HEK293 (cell line): ENCODE measurements around the gene RIC3.

Experiments
- CTCF ChIA-PET: fragments of 350-600 bp; formaldehyde crosslinking; extraction: SDS; loops from one replicate; lab custom pipeline; 2021; ENCODE audit warnings: antibody characterized with exemption; lab: Yijun Ruan, JAX
- POLR2A ChIA-PET: fragments of 300-600 bp; formaldehyde crosslinking; extraction: SDS; loops from one replicate; lab custom pipeline; 2020; ENCODE audit warnings: antibody characterized with exemption, inconsistent platforms; lab: Yijun Ruan, JAX
- H3K27ac ChIP-seq: fragments of 200-500 bp; sonication (Bioruptor generic); 2 replicates; pipeline ENCODE4 v1.5.1; 2014; ENCODE audit warnings: low read depth, low read length, control low read depth, inconsistent platforms; ENCODE audit errors: extremely low read depth
- H3K36me3 ChIP-seq, 2 experiments: fragments of 200-500 bp in 1 of 2; sonication (Bioruptor generic) in 1 of 2; 1 replicate in 1 of 2; 2 replicates in 1 of 2; pipeline ENCODE4 v1.5.1; 2014 to 2017; ENCODE audit warnings: inconsistent platforms in 2 of 2, low read length in 2 of 2; ENCODE audit not compliant: control insufficient read depth in 2 of 2, insufficient read depth in 1 of 2
- H3K4me1 ChIP-seq: fragments of 200-500 bp; sonication (Bioruptor generic); 2 replicates; pipeline ENCODE4 v1.5.1; 2014; ENCODE audit warnings: mild to moderate bottlenecking, low read length, inconsistent platforms; ENCODE audit not compliant: control insufficient read depth, insufficient read depth
- H3K4me3 ChIP-seq: 2 replicates; pipeline ENCODE4 v1.5.1; 2011; ENCODE audit warnings: low read depth, mild to moderate bottlenecking, control low read depth, low read length, moderate library complexity
- H3K9me3 ChIP-seq: fragments of 200-500 bp; sonication (Bioruptor generic); 2 replicates; pipeline ENCODE4 v1.5.1; 2014; ENCODE audit warnings: low read depth, low read length, inconsistent platforms; ENCODE audit not compliant: control insufficient read depth, insufficient read depth
- AEBP2 ChIP-seq: fragments of 450-650 bp; formaldehyde crosslinking; IDR thresholded peaks from 2 replicates; pipeline ENCODE4 v1.5.1; 2016; ENCODE audit warnings: missing biosample characterization, missing genetic modification characterization, borderline replicate concordance
- KLF16 ChIP-seq: fragments of 450-650 bp; formaldehyde crosslinking; IDR thresholded peaks from 2 replicates; pipeline ENCODE4 v1.5.1; 2017; ENCODE audit warnings: missing biosample characterization, missing genetic modification characterization
- KLF8 ChIP-seq: fragments of 450-650 bp; formaldehyde crosslinking; IDR thresholded peaks from 2 replicates; pipeline ENCODE4 v1.5.1; 2016; ENCODE audit warnings: missing biosample characterization, missing genetic modification characterization
- OVOL3 ChIP-seq: fragments of 450-650 bp; formaldehyde crosslinking; IDR thresholded peaks from 2 replicates; pipeline ENCODE4 v1.5.1; 2016; ENCODE audit warnings: missing biosample characterization, missing genetic modification characterization
- SCRT2 ChIP-seq: fragments of 450-650 bp; formaldehyde crosslinking; IDR thresholded peaks from 2 replicates; pipeline ENCODE4 v1.5.1; 2016; ENCODE audit warnings: missing biosample characterization, missing genetic modification characterization
- ZNF10 ChIP-seq: fragments of 450-650 bp; formaldehyde crosslinking; IDR thresholded peaks from 2 replicates; pipeline ENCODE4 v1.5.1; 2017; ENCODE audit warnings: missing biosample characterization, missing genetic modification characterization
- ZNF112 ChIP-seq: fragments of 450-650 bp; formaldehyde crosslinking; IDR thresholded peaks from 2 replicates; pipeline ENCODE4 v1.5.0; 2017; ENCODE audit warnings: missing biosample characterization, missing genetic modification characterization
- ZNF223 ChIP-seq: fragments of 450-650 bp; formaldehyde crosslinking; IDR thresholded peaks from 2 replicates; pipeline ENCODE4 v1.5.1; 2016; ENCODE audit warnings: missing biosample characterization, missing genetic modification characterization
- ZNF239 ChIP-seq: fragments of 450-650 bp; formaldehyde crosslinking; IDR thresholded peaks from 2 replicates; pipeline ENCODE4 v1.5.1; 2016; ENCODE audit warnings: missing biosample characterization, missing genetic modification characterization
- ZNF292 ChIP-seq: fragments of 450-650 bp; formaldehyde crosslinking; IDR thresholded peaks from 2 replicates; pipeline ENCODE4 v1.5.1; 2016; ENCODE audit warnings: low read depth, missing biosample characterization, missing genetic modification characterization, borderline replicate concordance
- ZNF335 ChIP-seq: fragments of 450-650 bp; formaldehyde crosslinking; conservative IDR thresholded peaks from 2 replicates; pipeline ENCODE4 v1.5.1; 2016; ENCODE audit warnings: missing biosample characterization, missing genetic modification characterization
- ZNF391 ChIP-seq: fragments of 450-650 bp; formaldehyde crosslinking; IDR thresholded peaks from 2 replicates; pipeline ENCODE4 v1.5.1; 2016; ENCODE audit warnings: low read depth, missing biosample characterization, missing genetic modification characterization, borderline replicate concordance
- ZNF394 ChIP-seq: fragments of 450-650 bp; formaldehyde crosslinking; IDR thresholded peaks from 2 replicates; pipeline ENCODE4 v1.5.1; 2016; ENCODE audit warnings: missing biosample characterization, missing genetic modification characterization, mild to moderate bottlenecking, moderate library complexity, borderline replicate concordance
- ZNF416 ChIP-seq: fragments of 450-650 bp; formaldehyde crosslinking; IDR thresholded peaks from 2 replicates; pipeline ENCODE4 v1.5.1; 2016; ENCODE audit warnings: missing biosample characterization, missing genetic modification characterization
- ZNF48 ChIP-seq: fragments of 450-650 bp; formaldehyde crosslinking; IDR thresholded peaks from 2 replicates; pipeline ENCODE4 v1.5.1; 2016; ENCODE audit warnings: missing biosample characterization, missing genetic modification characterization
- ZNF530 ChIP-seq: fragments of 450-650 bp; formaldehyde crosslinking; IDR thresholded peaks from 2 replicates; pipeline ENCODE4 v1.5.1; 2016; ENCODE audit warnings: low read depth, missing biosample characterization, missing genetic modification characterization
- ZNF610 ChIP-seq: fragments of 450-650 bp; formaldehyde crosslinking; IDR thresholded peaks from 2 replicates; pipeline ENCODE4 v1.5.1; 2016; ENCODE audit warnings: missing biosample characterization, missing genetic modification characterization, borderline replicate concordance
- ZNF670 ChIP-seq: fragments of 450-650 bp; formaldehyde crosslinking; IDR thresholded peaks from 2 replicates; pipeline ENCODE4 v1.5.1; 2016; ENCODE audit warnings: missing biosample characterization, missing genetic modification characterization, low read depth
- ZNF704 ChIP-seq: fragments of 450-650 bp; formaldehyde crosslinking; IDR thresholded peaks from 2 replicates; pipeline ENCODE4 v1.5.1; 2016; ENCODE audit warnings: missing biosample characterization, missing genetic modification characterization
- ZNF768 ChIP-seq: fragments of 450-650 bp; formaldehyde crosslinking; IDR thresholded peaks from 2 replicates; pipeline ENCODE4 v1.5.1; 2018; ENCODE audit warnings: missing biosample characterization, mild to moderate bottlenecking, missing genetic modification characterization
- ZNF776 ChIP-seq: fragments of 450-650 bp; formaldehyde crosslinking; IDR thresholded peaks from 2 replicates; pipeline ENCODE4 v1.5.0; 2017; ENCODE audit warnings: missing biosample characterization, missing genetic modification characterization, borderline replicate concordance
- ZNF777 ChIP-seq: fragments of 450-650 bp; formaldehyde crosslinking; IDR thresholded peaks from 2 replicates; pipeline ENCODE4 v1.5.1; 2017; ENCODE audit warnings: missing biosample characterization, missing genetic modification characterization, borderline replicate concordance
- TF ChIP-seq, protein P1 (sequence below): fragments of 450-650 bp; formaldehyde crosslinking; conservative IDR thresholded peaks from 2 replicates; pipeline ENCODE4 v1.5.1; 2016; ENCODE audit warnings: low read depth, missing biosample characterization, missing genetic modification characterization
- TF ChIP-seq, protein P2 (sequence below): fragments of 450-650 bp; formaldehyde crosslinking; IDR thresholded peaks from 2 replicates; pipeline ENCODE4 v1.5.1; 2016; ENCODE audit warnings: missing biosample characterization, missing genetic modification characterization, low read depth
- TF ChIP-seq, protein P3 (sequence below): fragments of 450-650 bp; formaldehyde crosslinking; IDR thresholded peaks from 2 replicates; pipeline ENCODE4 v1.5.1; 2017; ENCODE audit warnings: missing biosample characterization, missing genetic modification characterization

The RIC3 gene

GRCh38 chr11:8204596-8204995 lies 35.8 kb upstream of the RIC3 start (continued):
- no peak for TF ChIP-seq ZNF704
- no peak for TF ChIP-seq ZNF416 (tag by site-specific recombination)
- TF ChIP-seq ZNF48 = no peak
- no peak for TF ChIP-seq KLF8
- TF ChIP-seq AEBP2 (tag by site-specific recombination) = no peak
- TF ChIP-seq, protein P1, sequence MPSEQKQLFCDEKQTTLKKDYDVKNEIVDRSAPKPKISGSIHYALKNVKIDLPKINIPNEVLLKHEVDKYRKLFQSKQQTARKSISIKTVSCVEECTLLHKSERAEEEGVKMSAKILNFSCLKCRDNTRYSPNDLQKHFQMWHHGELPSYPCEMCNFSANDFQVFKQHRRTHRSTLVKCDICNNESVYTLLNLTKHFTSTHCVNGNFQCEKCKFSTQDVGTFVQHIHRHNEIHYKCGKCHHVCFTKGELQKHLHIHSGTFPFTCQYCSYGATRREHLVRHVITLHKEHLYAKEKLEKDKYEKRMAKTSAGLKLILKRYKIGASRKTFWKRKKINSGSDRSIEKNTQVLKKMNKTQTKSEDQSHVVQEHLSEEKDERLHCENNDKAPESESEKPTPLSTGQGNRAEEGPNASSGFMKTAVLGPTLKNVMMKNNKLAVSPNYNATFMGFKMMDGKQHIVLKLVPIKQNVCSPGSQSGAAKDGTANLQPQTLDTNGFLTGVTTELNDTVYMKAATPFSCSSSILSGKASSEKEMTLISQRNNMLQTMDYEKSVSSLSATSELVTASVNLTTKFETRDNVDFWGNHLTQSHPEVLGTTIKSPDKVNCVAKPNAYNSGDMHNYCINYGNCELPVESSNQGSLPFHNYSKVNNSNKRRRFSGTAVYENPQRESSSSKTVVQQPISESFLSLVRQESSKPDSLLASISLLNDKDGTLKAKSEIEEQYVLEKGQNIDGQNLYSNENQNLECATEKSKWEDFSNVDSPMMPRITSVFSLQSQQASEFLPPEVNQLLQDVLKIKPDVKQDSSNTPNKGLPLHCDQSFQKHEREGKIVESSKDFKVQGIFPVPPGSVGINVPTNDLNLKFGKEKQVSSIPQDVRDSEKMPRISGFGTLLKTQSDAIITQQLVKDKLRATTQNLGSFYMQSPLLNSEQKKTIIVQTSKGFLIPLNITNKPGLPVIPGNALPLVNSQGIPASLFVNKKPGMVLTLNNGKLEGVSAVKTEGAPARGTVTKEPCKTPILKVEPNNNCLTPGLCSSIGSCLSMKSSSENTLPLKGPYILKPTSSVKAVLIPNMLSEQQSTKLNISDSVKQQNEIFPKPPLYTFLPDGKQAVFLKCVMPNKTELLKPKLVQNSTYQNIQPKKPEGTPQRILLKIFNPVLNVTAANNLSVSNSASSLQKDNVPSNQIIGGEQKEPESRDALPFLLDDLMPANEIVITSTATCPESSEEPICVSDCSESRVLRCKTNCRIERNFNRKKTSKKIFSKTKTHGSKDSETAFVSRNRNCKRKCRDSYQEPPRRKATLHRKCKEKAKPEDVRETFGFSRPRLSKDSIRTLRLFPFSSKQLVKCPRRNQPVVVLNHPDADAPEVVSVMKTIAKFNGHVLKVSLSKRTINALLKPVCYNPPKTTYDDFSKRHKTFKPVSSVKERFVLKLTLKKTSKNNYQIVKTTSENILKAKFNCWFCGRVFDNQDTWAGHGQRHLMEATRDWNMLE (tag by site-specific recombination) = no peak

- H3K27ac ChIP-seq = no peak overlapping the region
- H3K4me3 ChIP-seq = no peak overlapping the region
- no peaks in the 10 kb centered on the region for H3K9me3 ChIP-seq
- TF ChIP-seq ZNF610 (tag by site-specific recombination) (no peak), ZNF670 (tag by site-specific recombination) (no peak), ZNF391 (no peak), ZNF416 (tag by site-specific recombination) (no peak), ZNF776 (tag by site-specific recombination) (no peak), OVOL3 (no peak), ZNF292 (no peak), ZNF530 (tag by site-specific recombination) (no peak), ZNF223 (no peak), ZNF394 (no peak), SCRT2 (tag by site-specific recombination) (no peak), ZNF239 (tag by site-specific recombination) (no peak), ZNF768 (tag by site-specific recombination) (no peak), KLF16 (tag by site-specific recombination) (no peak), ZNF112 (tag by site-specific recombination) (no peak), ZNF335 (tag by site-specific recombination) (no peak), ZNF777 (tag by site-specific recombination) (no peak), ZNF10 (tag by site-specific recombination) (no peak)
- TF ChIP-seq, protein P2, sequence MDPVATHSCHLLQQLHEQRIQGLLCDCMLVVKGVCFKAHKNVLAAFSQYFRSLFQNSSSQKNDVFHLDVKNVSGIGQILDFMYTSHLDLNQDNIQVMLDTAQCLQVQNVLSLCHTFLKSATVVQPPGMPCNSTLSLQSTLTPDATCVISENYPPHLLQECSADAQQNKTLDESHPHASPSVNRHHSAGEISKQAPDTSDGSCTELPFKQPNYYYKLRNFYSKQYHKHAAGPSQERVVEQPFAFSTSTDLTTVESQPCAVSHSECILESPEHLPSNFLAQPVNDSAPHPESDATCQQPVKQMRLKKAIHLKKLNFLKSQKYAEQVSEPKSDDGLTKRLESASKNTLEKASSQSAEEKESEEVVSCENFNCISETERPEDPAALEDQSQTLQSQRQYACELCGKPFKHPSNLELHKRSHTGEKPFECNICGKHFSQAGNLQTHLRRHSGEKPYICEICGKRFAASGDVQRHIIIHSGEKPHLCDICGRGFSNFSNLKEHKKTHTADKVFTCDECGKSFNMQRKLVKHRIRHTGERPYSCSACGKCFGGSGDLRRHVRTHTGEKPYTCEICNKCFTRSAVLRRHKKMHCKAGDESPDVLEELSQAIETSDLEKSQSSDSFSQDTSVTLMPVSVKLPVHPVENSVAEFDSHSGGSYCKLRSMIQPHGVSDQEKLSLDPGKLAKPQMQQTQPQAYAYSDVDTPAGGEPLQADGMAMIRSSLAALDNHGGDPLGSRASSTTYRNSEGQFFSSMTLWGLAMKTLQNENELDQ (tag by site-specific recombination) = no peak
- TF ChIP-seq, protein P3, sequence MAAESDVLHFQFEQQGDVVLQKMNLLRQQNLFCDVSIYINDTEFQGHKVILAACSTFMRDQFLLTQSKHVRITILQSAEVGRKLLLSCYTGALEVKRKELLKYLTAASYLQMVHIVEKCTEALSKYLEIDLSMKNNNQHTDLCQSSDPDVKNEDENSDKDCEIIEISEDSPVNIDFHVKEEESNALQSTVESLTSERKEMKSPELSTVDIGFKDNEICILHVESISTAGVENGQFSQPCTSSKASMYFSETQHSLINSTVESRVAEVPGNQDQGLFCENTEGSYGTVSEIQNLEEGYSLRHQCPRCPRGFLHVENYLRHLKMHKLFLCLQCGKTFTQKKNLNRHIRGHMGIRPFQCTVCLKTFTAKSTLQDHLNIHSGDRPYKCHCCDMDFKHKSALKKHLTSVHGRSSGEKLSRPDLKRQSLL (tag by site-specific recombination) = no peak
- ChIA-PET CTCF (interaction anchor here (1.3 to 1.4 kb wide), 3 partner anchors 8 to 16 kb away, joined by 3 to 5 read pairs (median 5); no protein-coding TSS in a partner anchor), POLR2A (no interaction called here)
- H3K4me1 ChIP-seq = no peaks in the 10 kb centered on the region
- H3K36me3 ChIP-seq = no peaks in the 10 kb centered on the region
These were observed 35.2 kb upstream of the RIC3 start for GRCh38 chr11:8204025-8204424.
